Posterior vena cava (tissue), 2 donors: Measurements from ENCODE around the gene TRIP13. TPM values are rescaled to one million over a fixed set of nuclear protein-coding genes. Genes with fewer than 3 reads are reported as not detected.
A peak's percentile ranks its signal among the peaks of the same experiment; 100 is the strongest.
"Not testable (repeated sequence)": the region's sequence is repeated elsewhere in the genome, so short reads cannot be mapped to it uniquely, and the experiment has no call there.

Experiments
- DNase-seq: peaks from one replicate; pipeline ENCODE4 v3.0.0-alpha.2; 2020; ENCODE audit warnings: low spot score
- intact Hi-C, 2 donors: fragments of 100-400 bp; cut with DNase I; formaldehyde crosslinking; loops; one replicate each; pipeline versions ENCODE4 v1.14.1 to v1.14.2; 2022 to 2023
- total RNA-seq, 2 donors: library from RNA; stranded (reverse); fragmentation: NEBNext Ultra II Directional; extraction: Animal tissue kit (Norgen Biotek cat#: 25700); gene quantifications; one replicate each; pipeline ENCODE4 v1.2.1, GENCODE V29; 2021
- donor health status: DM: yes; HTN: yes; CAD: no.
- donor health status: DM: yes; HTN: yes; CAD: no.

TRIP13 gene
- total RNA-seq, 2 donors from 2014 or later = 0.95 to 1.6 TPM

DNA sequence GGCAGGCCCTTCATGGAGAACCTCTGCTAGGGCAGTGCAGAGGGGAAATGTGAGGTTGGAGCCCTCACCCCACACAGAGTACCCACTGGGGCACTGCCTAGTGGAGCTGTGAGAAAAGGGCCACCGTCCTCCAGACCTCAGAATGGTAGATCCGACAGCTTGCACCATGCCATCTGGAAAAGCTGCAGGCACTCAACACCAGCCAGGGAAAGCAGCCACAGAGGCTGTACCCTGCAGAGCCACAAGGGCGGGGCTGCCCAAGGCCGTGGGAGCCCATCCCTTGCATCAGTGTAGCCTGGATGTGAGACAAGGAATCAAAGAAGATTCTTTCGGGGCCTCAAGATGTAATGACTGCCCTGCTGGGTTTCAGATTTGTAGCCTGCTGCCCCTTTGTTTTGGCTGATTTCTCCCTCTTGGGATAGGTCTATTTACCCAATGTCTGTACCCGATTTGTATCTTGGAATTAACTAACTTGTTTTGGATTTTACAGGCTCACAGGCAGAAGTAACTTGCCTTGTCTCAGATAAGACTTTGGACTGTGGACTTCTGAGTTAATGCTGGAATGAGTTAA lies 25.3 kb upstream of the TRIP13 start:
- intact Hi-C loops = no loop called here

DNA sequence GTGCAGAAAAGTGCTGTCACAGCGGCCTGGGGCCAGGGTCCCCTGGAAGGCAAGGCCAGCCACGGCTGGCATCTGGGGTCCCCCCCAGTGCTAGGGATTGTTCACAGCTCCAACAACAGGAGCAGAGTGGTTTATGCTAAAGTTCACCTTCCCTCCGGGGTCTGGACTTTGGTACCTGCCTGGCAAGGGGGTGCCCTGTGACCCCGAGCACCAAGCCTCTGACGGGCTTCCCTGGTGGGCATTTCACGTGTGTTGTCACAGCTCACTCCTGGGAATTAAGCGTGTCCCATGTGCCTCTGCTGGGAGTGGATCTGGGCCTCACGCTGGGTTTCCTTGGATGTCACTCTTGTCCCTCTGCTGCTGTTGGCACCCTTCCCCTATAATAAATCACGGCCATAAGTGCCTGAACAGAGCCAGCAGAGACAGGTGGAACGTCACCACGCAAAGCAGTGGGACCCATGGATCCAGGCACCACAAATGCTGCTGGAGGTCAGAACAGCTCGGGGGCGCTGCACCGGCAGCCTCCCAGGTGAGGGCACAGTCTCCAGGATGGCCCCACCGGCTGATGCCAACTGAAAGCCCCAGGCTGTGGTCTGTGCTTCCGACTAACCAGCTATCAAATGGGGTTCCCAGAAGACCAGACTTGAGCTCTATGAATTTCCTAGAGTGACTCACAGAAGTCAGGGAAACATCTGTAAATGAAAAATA lies 24.1 kb upstream of the TRIP13 start:
- no peak for DNase-seq
- intact Hi-C loops = no loop called here

More for the DNA sequence above, 25.3 kb upstream of the TRIP13 start:
- no peak for DNase-seq

DNA sequence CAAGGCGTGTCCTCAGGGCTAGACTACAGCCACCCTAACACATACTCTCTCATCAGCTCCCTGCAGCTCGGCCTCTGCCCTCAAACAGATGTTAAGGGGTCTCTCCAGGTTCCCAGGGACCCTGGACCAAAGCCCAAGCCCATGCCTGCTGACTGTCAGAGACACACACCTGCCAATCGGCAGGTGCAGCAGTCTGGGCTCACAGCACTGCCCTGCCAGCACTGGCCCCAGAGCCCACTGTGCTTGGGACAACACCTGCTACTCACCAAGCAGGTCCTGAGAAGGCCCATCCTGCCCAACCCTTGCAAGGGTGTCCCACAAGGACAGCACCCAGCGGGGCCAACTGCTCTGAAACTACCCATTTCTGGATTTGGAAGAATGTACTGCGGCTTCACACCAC lies 21.7 kb upstream of the TRIP13 start:
- intact Hi-C loops = no loop called here
- no peak for DNase-seq

DNA sequence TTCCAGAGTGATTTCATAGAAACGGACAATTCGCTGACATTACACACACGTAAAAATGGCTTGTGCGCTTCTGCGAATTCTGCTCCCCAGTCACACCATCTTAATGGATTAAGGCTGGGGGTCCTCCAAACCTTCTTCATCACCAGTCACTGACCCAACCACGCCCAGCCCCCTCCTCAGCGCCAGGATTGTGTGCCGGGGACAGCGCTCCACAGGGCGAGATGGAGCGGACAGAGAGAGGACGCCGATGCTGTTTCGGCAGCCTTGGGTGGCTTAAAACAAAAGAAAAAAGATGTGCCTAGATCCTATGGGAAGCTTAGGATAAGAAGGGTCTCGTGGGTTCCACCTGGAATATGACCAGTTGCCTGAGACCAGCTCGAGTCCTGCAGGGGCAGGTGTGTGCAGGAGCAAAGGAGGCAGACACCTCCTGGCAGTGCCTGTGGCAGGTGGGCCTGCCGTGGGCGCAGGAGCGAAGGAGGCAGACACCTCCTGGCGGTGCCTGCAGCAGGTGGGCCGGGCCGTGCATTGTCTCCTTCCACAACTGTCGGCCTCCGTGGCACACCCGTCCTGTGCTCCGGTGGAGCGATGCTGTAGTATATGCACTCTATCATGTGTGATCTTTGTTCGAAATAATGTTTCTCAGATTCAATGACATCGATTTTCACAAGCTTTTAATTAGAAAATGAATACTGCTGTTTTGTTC lies 20.9 kb upstream of the TRIP13 start:
- no peak for DNase-seq

DNA sequence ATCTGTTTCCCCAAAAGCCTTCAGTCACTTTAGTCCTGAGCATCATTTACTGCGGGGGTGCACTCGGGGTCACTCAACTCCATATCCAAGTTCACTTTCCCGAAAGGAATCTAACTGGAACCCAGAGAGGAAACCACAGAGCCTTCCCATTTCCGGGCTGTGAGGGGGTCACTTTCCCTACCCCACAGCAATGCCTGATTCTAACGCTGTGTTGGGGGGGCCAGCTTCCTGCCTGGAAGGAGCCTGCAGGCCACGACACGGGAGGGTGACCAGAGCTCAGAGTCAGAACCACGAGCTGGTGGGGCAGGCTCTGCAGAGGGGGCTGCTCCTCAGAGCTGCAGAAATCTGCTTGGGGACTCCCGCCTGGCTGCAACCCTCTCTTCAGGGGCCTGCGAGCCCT lies 20.4 kb upstream of the TRIP13 start:
- intact Hi-C loops = no loop called here
- DNase-seq = no peak

More for the DNA sequence above, 20.9 kb upstream of the TRIP13 start:
- intact Hi-C loops = no loop called here

DNA sequence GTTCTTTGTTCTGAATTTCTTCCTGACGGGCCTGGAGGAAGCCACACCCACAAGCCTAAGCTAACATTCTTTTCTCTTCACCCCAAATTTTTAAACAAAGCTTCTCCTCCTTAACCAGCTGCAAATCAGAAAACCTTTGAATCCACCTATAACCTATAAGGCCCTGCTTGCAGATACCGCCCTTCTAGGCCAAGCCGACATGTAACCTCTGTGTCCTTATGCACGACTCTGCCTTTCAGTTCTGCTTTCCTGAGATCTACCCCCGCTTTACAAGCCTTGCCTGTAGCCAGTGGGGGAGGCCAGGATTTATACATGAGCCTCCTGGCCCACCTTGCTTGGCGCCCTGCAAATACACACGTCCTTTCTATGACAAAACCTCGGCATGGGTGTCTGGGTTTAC lies 19.4 kb upstream of the TRIP13 start:
- no peak for DNase-seq

DNA sequence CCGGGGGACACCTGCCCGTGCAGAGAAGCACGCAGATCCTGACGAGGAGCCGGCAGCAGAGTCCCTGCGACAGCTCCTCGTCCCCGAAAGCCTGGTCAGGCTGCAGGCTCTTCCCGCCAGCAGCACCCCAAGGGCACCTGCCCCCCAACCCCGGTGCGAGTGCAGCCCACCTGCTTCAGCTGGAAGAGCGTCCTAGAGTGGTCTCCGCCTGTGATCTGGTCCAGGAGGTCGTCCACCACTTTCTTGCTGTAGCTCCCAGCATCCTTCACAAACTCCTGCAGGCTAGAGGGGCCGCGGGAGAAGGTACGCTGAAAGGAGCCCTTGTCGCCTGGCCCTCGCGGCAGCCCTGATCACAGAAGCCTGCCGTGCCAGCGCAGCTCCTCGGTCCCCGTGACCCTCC lies 16.8 kb upstream of the TRIP13 start:
- intact Hi-C loops = no loop called here
- no peak for DNase-seq

More for the DNA sequence above, 19.4 kb upstream of the TRIP13 start:
- intact Hi-C loops = no loop called here

- intact Hi-C loops = no loop called here
- no peak for DNase-seq
Observed at GRCh38 chr5:876398-877365, 16.0 kb upstream of the TRIP13 start.

- intact Hi-C loops = no loop called here
- no peak for DNase-seq
Observed at GRCh38 chr5:878125-878524, 14.6 kb upstream of the TRIP13 start.

DNA sequence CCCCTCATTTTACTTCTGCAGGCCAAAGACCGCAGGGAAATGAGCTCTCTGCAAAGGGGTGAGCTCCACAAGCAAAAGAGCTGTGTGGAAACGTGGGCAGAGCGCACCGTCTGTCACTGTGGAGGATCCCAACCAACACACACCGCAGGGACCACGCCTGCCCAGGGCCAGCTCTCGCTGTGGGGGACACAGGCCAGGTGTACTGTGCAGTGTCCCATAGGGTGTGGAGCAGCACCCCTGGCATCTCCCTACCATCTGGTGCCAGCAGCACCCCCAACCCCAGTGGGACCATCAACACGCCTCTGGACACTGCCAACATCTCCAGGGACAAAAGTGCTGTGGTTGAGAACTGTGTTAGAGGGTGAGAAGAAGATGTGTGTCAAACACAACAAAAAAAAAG lies 14.0 kb upstream of the TRIP13 start:
- DNase-seq, intact Hi-C loops: not testable (repeated sequence)

GRCh38 chr5:880816-881550 lies 11.7 kb upstream of the TRIP13 start:
- DNase-seq = peak; percentile 61
- intact Hi-C loops = loop anchor here in 1 of 2 donors (5.0 kb wide), 1 partner anchor 544 kb away; no protein-coding TSS in a partner anchor

GRCh38 chr5:881551-881935 lies 11.1 kb upstream of the TRIP13 start:
- DNase-seq = peak; percentile 55
- intact Hi-C loops = loop anchor here in 1 of 2 donors (5.0 kb wide), 1 partner anchor 544 kb away; no protein-coding TSS in a partner anchor

DNA sequence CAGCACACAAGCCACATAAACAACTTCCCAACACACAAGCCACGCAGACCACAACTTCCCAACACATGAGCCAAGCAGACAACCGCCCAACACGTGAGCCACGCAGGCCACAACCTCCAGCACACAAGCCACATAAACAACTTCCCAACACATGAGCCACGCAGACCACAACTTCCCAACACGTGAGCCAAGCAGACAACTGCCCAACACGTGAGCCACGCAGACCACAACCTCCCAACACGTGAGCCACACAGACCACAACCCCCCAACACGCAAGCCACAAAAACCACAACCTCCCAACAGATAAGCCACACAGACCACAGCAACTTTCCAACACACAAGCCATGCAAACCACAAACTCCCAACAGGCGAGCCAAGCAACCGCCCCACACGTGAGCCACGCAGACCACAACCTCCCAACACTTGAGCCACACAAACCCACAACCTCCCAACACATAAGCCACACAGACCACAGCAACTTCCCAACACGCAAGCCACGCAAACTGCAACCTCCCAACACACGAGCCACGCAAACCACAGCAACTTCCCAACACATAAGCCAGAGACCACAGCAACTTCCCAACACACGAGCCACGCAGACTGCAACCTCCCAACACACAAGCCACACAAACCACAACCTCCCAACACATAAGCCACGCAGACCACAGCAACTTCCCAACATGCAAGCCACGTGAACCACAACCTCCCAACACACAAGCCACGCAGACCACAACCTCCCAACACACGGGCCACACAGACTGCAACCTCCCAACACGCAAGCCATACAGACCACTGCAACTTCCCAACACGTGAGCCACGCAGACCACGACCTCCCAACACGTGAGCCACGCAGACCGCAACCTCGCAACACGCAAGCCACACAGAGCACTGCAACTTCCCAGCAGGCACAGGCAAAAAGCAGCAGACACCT lies 10.2 kb upstream of the TRIP13 start:
- DNase-seq = peak; percentile 47
- intact Hi-C loops = loop anchor here in 1 of 2 donors (5.0 kb wide), 1 partner anchor 545 kb away; no protein-coding TSS in a partner anchor

GRCh38 chr5:883475-884181 lies 9.1 kb upstream of the TRIP13 start:
- intact Hi-C loops = loop anchor here in 1 of 2 donors (5.0 kb wide), 1 partner anchor 546 kb away; no protein-coding TSS in a partner anchor
- peak; percentile 70 for DNase-seq

GRCh38 chr5:884345-885126 lies 8.1 kb upstream of the TRIP13 start:
- intact Hi-C loops = loop anchor here in 1 of 2 donors (5.0 kb wide), 1 partner anchor 547 kb away; no protein-coding TSS in a partner anchor
- no peak for DNase-seq

DNA sequence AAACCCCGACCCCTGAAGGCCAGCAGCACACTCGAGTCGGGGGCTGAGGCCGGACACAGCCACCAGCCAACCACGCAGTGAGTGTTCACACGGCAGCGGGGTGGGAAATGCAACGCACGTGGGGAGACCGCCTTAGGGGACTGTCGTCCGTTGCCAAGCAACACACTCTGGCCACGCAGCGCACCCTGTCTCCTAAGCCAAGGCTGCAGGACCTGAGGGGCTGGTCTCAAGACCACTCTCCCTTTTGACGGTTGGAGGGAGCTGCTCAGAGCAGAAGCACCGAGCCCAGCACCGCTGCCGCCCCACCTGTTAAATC lies 7.6 kb upstream of the TRIP13 start:
- peak; percentile 76 for DNase-seq
- intact Hi-C loops = no loop called here
